Cardiac septum (tissue), 1 donor: ENCODE measurements around the gene PTGIR. TPM values are rescaled to one million over a fixed set of nuclear protein-coding genes. Genes with fewer than 3 reads are reported as not detected.
A peak's percentile ranks its signal among the peaks of the same experiment; 100 is the strongest.

Source experiments
- DNase-seq: peaks from one replicate; pipeline ENCODE4 v3.0.0-alpha.2; 2020; ENCODE audit warnings: low spot score
- intact Hi-C: fragments of 100-400 bp; cut with DNase I; formaldehyde crosslinking; loops from one replicate; pipeline ENCODE4 v1.14.0; 2022
- total RNA-seq: library from RNA; stranded (reverse); fragmentation: NEBNext Ultra II Directional; extraction: Animal tissue kit (Norgen Biotek cat#: 25700); gene quantifications from one replicate; pipeline ENCODE4 v1.2.1, GENCODE V29; 2021
- donor health status: DM: no; HTN: no; CAD: no.

The PTGIR gene
- total RNA-seq, 1 donor from 2014 or later = 8.6 TPM

GRCh38 chr19:46620267-46620666, 4.6 kb downstream of the PTGIR start:
- DNase-seq = no peak
- intact Hi-C loops = no loop called here

DNA sequence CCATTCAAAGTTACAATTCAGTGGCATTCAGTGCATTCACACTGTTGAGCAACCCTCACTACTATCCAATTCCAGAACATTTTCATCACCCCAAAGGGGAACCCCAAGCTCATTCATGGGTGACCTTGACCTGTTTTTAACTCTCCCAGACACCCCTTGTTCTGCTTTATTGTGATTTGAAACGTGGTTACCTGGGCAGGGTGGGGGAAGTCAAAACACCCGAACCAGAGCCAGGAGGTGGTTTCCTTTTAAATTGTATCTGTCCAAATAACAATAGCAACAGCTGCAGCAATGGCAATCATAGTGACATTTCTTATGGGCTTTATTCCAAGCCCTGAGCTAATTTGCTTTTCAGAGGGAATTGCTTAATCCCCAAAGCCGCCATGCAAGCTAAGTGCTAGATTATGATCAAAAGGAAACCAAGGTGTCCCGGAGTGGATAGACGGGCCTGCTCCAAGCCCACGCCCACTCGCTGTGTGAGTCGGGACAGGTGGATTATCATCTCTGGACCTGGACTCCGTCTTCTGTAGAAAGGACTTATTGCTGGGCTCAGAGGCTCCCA, 6.1 kb downstream of the PTGIR start:
- intact Hi-C loops = no loop called here
- no peak for DNase-seq

GRCh38 chr19:46617601-46618000, 7.3 kb downstream of the PTGIR start:
- intact Hi-C loops = no loop called here
- no peak for DNase-seq

DNA sequence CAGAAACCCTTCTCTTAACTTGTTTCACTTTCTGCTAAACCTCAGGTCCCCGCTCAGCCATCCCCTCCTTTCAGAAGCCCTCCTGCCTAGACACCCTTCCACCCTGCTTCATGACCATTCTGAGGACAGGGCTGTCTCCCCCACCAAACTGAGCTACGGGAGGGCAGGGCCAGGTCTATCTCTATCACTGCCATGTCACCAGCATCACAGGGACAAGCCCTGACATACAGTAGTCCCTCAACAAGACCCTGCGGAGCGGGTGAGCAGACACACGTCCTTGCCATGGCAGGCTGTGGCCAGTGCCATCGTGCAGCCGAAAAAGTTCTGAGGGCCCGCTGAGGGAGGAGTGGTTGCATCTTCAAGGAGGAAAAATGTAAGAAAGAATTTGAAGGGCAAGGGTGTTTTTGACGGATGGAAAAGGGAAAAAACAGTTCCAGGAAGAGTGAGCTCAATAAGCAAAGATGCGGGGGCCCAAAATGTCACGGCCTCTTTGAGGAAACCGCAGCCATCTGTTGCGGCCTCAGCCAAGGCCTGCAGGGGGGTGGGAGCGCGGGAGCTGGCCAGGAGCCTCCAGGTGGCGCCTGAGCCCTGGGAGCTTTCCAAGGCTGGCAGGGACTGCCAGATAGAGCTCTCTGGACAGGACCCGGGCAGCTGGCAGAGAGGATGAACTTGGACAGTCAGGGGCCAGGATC, 8.1 kb downstream of the PTGIR start:
- DNase-seq = no peak
- intact Hi-C loops = no loop called here

- no peak for DNase-seq
- intact Hi-C loops = no loop called here
Observed at GRCh38 chr19:46615966-46616365, 8.9 kb downstream of the PTGIR start.

- peak; percentile 89 for DNase-seq
- intact Hi-C loops = loop anchor here (1.0 kb wide), 1 partner anchor 48 kb away; no protein-coding TSS in a partner anchor
Observed at GRCh38 chr19:46614114-46614722, 10.7 kb downstream of the PTGIR start.

- no peak for DNase-seq
- intact Hi-C loops = no loop called here
Observed at GRCh38 chr19:46613525-46613924, 11.4 kb downstream of the PTGIR start.

- intact Hi-C loops = no loop called here
- DNase-seq = peak; percentile 67
Observed at GRCh38 chr19:46611776-46612175, 13.1 kb downstream of the PTGIR start.

GRCh38 chr19:46610851-46611770, 13.8 kb downstream of the PTGIR start:
- DNase-seq = peak; percentile 41
- intact Hi-C loops = no loop called here

DNA sequence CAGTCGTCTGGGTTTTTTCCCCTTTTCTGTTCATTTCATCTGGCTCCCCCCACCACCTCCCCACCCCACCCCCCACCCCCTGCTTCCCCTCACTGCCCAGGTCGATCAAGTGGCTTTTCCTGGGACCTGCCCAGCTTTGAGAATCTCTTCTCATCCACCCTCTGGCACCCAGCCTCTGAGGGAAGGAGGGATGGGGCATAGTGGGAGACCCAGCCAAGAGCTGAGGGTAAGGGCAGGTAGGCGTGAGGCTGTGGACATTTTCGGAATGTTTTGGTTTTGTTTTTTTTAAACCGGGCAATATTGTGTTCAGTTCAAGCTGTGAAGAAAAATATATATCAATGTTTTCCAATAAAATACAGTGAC, 14.5 kb downstream of the PTGIR start:
- intact Hi-C loops = no loop called here
- DNase-seq = peak; percentile 17

GRCh38 chr19:46609511-46610412, 15.1 kb downstream of the PTGIR start:
- intact Hi-C loops = no loop called here
- DNase-seq = peak; percentile 70

- intact Hi-C loops = no loop called here
- peak; percentile 59 for DNase-seq
Observed at GRCh38 chr19:46608581-46609345, 16.1 kb downstream of the PTGIR start.

GRCh38 chr19:46608178-46608577, 16.7 kb downstream of the PTGIR start:
- no peak for DNase-seq
- intact Hi-C loops = no loop called here

DNA sequence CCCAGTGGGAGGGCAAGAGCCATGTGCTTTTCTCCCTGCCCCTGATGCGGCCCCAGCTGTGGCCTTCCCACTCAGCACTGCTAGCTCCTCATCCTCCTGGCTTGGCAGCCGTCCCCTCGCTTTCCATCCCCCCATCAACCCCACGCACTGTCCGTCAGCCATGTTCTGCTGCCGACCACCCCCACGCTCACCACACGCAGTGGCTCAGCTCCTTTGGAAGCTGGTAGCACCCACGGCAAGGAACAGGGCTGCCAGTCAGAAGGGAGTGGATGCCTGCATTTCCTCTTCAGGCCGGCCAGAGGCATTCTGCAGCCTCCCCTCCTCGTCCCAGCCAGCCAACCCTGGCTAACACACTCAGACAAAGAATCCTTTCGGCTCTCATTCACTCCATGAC, 17.4 kb downstream of the PTGIR start:
- peak; percentile 55 for DNase-seq
- intact Hi-C loops = no loop called here

GRCh38 chr19:46606681-46607447, 18.0 kb downstream of the PTGIR start:
- peak; percentile 29 for DNase-seq
- intact Hi-C loops = no loop called here

DNA sequence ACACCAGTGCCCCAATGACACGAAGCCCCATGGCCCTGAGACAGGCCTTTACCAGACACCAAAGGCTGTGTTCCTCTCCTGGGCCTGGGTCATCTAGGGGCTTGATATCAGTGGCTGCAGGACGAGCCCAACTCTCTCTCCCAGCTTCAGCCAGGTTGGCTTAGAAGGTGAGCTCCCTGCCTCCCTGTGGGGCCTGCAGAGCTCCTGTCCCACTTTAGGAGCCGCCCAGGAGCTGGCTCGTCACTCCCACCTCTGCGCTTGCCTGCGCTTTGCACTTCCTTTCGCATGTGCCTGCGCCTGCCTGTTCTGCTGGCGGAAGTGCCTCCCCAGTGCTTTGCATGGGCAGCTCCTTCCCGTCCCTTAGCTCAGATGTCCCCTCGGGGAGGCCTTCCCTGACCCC, 18.9 kb downstream of the PTGIR start:
- DNase-seq = no peak
- intact Hi-C loops = no loop called here

DNA sequence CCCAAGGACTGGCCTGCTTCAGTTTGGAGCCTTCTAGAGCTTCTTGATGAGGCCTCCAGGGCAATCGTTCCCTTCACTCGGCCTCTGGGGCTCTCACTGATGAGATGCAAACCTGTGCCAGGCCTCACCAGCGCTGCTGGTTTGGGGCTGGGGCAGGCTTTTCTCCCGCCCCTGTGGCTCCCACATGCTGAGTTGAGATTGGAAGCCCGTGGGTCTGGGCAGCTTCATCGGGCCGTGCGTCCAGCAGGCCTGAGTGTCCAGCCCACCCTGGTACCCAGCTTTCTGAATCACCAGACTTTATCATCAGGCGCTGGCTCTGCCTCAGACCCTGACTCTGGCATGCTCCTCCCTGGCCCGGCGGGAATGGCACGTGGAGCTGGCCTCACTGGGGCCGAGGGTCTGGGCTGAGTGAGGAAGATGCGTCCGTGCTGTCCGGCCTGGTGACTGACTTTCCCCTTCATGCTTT, 19.5 kb downstream of the PTGIR start:
- intact Hi-C loops = no loop called here
- DNase-seq = no peak
